ENCODE measurements around the gene TLR3. TPM values are rescaled to one million over a fixed set of nuclear protein-coding genes. Genes with fewer than 3 reads are reported as not detected.

Gene TLR3
- polyA plus RNA-seq, 3 donors = 0.09 TPM; not detected in 2

DNA sequence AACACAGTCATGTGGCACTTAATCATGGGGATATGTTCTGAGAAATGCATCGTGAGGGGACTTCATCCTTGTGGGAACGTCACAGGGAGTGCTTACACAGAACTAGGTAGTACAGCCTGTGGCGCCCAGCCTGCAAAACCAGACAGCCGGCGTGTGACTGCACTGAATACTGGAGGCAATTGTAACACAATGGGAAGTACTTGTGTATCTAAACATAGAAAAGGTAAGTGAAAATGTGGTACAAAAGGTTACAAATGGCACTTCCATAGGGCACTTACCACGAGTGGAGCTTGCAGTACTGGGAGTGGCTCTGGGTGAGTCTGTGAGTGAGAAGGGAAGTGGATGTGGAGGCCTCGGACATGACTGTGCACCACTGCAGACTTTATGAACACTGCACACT, 5.2 kb downstream of the TLR3 start:
- H3K36me3 ChIP-seq (replicated peaks in 1 of 2; ENCODE audit: control insufficient read depth in 1 of 2, insufficient read depth in 2 of 2, low read length in 2 of 2) = no peaks in the 10 kb centered on the region
- no peaks in the 10 kb centered on the region for H3K27me3 ChIP-seq (ENCODE audit: control insufficient read depth in 2 of 2, insufficient read depth in 2 of 2, low read length in 2 of 2)
- TF ChIP-seq, protein P1, sequence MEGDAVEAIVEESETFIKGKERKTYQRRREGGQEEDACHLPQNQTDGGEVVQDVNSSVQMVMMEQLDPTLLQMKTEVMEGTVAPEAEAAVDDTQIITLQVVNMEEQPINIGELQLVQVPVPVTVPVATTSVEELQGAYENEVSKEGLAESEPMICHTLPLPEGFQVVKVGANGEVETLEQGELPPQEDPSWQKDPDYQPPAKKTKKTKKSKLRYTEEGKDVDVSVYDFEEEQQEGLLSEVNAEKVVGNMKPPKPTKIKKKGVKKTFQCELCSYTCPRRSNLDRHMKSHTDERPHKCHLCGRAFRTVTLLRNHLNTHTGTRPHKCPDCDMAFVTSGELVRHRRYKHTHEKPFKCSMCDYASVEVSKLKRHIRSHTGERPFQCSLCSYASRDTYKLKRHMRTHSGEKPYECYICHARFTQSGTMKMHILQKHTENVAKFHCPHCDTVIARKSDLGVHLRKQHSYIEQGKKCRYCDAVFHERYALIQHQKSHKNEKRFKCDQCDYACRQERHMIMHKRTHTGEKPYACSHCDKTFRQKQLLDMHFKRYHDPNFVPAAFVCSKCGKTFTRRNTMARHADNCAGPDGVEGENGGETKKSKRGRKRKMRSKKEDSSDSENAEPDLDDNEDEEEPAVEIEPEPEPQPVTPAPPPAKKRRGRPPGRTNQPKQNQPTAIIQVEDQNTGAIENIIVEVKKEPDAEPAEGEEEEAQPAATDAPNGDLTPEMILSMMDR (IDR thresholded peaks at IDR 0.05) = no peak
- no peaks in the 10 kb centered on the region for H4K20me1 ChIP-seq (ENCODE audit: insufficient read depth, low read length)
- peaks cover 0 to under 1% (median 0%) of the 10 kb centered on the region in 3 donors for H3K27me3 Mint-ChIP-seq (ENCODE audit: low read depth in 3 of 3)
- no peak overlapping the region for H3K4me2 ChIP-seq (replicated peaks; ENCODE audit: extremely low read depth, low read length, poor library complexity, severe bottlenecking)
- no peak for DNase-seq
- H3K79me2 ChIP-seq (ENCODE audit: insufficient read depth, low read length) = no peaks in the 10 kb centered on the region
- H3K4me1 ChIP-seq (ENCODE audit: control insufficient read depth in 1 of 2, insufficient read depth in 2 of 2, low read length in 2 of 2) = peaks cover under 1 to 4% of the 10 kb centered on the region in 2 donors
- H3K9me3 ChIP-seq (replicated peaks in 1 of 2; ENCODE audit: control insufficient read depth in 1 of 2, insufficient read depth in 1 of 2, low read length in 2 of 2) = no peaks in the 10 kb centered on the region
- WGBS (ENCODE audit: insufficient coverage) = 77% methylated on average over 4 of the region's 7 CpGs
- H3K27ac Mint-ChIP-seq = no peak overlapping the region
- H3K4me3 Mint-ChIP-seq = no peak overlapping the region
- intact Hi-C loops (cut with micrococcal nuclease) = no loop called here
- no peak overlapping the region for H3K4me3 ChIP-seq (replicated peaks in 1 of 3; ENCODE audit: low read depth in 2 of 3, low read length in 3 of 3)
- H2AFZ ChIP-seq (ENCODE audit: insufficient read depth, low read depth, low read length, poor library complexity, severe bottlenecking) = no peak overlapping the region
- H3K9me3 Mint-ChIP-seq = peaks cover 0 to 3% (median 0%) of the 10 kb centered on the region in 7 donors
- no peak overlapping the region for H3K27ac ChIP-seq (ENCODE audit: low read depth in 1 of 2, low read length in 2 of 2)
- H3K36me3 Mint-ChIP-seq = no peaks in the 10 kb centered on the region
- H3K9ac ChIP-seq (ENCODE audit: insufficient read depth, low read length, poor library complexity, severe bottlenecking) = no peak overlapping the region
- H3K4me1 Mint-ChIP-seq = peaks cover 7% of the 10 kb centered on the region

DNA sequence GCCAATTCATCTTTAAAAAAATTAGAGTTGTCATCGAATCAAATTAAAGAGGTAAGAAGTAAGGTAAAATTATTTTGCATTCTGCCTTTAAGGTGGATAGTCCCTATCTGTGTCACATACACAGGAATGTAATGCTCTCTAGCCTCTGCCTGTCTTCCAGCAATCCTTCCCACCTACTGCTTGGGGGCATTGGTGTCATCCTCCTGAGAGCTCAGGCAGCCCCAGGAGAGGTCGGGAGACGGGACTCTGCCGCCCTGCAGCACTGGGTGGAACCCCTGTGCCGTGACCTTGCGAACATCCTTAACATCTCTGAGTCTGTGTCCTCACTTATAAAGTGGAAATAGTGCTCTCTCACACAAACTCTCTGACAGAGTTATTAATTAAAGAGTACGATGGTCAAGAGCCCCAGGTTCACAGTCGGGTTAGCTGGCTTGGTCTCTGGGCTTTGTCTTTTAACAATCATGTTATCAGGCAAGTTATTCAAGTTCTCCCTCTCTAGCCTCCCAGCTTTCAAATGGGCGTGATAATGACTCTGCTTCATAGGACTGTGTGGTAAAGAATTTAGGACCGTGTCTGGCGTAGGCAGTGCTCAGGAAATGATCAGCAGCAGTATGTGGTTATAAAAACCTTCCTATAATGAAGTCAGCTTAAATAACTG, 10.2 kb downstream of the TLR3 start:
- DNase-seq = no peak
- H3K27me3 ChIP-seq (ENCODE audit: control insufficient read depth in 2 of 2, insufficient read depth in 2 of 2, low read length in 2 of 2) = no peaks in the 10 kb centered on the region
- H3K4me1 ChIP-seq (ENCODE audit: control insufficient read depth in 1 of 2, insufficient read depth in 2 of 2, low read length in 2 of 2) = no peaks in the 10 kb centered on the region
- no peak overlapping the region for H3K9ac ChIP-seq (ENCODE audit: insufficient read depth, low read length, poor library complexity, severe bottlenecking)
- Mint-ChIP-seq H3K4me3 (no peak overlapping the region), H3K36me3 (no peaks in the 10 kb centered on the region), H3K27me3 (ENCODE audit: low read depth in 3 of 3) (peaks cover 0 to 5% (median 2%) of the 10 kb centered on the region in 3 donors), H3K27ac (no peak overlapping the region), H3K4me1 (peaks cover 2% of the 10 kb centered on the region), H3K9me3 (no peaks in the 10 kb centered on the region)
- H4K20me1 ChIP-seq (ENCODE audit: insufficient read depth, low read length) = no peaks in the 10 kb centered on the region
- no peaks in the 10 kb centered on the region for H3K9me3 ChIP-seq (replicated peaks in 1 of 2; ENCODE audit: control insufficient read depth in 1 of 2, insufficient read depth in 1 of 2, low read length in 2 of 2)
- H2AFZ ChIP-seq (ENCODE audit: insufficient read depth, low read depth, low read length, poor library complexity, severe bottlenecking) = no peak overlapping the region
- no peaks in the 10 kb centered on the region for H3K36me3 ChIP-seq (replicated peaks in 1 of 2; ENCODE audit: control insufficient read depth in 1 of 2, insufficient read depth in 2 of 2, low read length in 2 of 2)
- no peak overlapping the region for H3K4me2 ChIP-seq (replicated peaks; ENCODE audit: extremely low read depth, low read length, poor library complexity, severe bottlenecking)
- no peak overlapping the region for H3K4me3 ChIP-seq (replicated peaks in 1 of 3; ENCODE audit: low read depth in 2 of 3, low read length in 3 of 3)
- no peak overlapping the region for H3K27ac ChIP-seq (ENCODE audit: low read depth in 1 of 2, low read length in 2 of 2)
- TF ChIP-seq, protein P1 (IDR thresholded peaks at IDR 0.05) = no peak
- H3K79me2 ChIP-seq (ENCODE audit: insufficient read depth, low read length) = no peaks in the 10 kb centered on the region
- WGBS (ENCODE audit: insufficient coverage) = 70% methylated on average over 3 of the region's 11 CpGs
- intact Hi-C loops (cut with micrococcal nuclease) = no loop called here
